ENCODE measurements around the gene NR3C2. TPM values are rescaled to one million over a fixed set of nuclear protein-coding genes. Genes with fewer than 3 reads are reported as not detected.
"Not testable (repeated sequence)": the region's sequence is repeated elsewhere in the genome, so short reads cannot be mapped to it uniquely, and the experiment has no call there.

NR3C2 gene
- total RNA-seq, 1 experiment from 2014 or later = 1.6 TPM

GRCh38 chr4:148093065-148093464, 349.1 kb downstream of the NR3C2 start:
- no peak overlapping the region for H3K4me2 ChIP-seq (ENCODE audit: low read depth, low read length, poor library complexity, severe bottlenecking)
- no peak overlapping the region for H3K4me3 ChIP-seq (ENCODE audit: low read length)
- no peaks in the 10 kb centered on the region for H3K4me1 ChIP-seq (ENCODE audit: low read length)
- no peaks in the 10 kb centered on the region for H3K9me2 ChIP-seq (replicated peaks; ENCODE audit: insufficient read depth, low read length)
- no peaks in the 10 kb centered on the region for H3K36me3 ChIP-seq (ENCODE audit: insufficient read depth, low read length)
- H4K20me1 ChIP-seq (ENCODE audit: insufficient read depth, low read depth, low read length) = no peaks in the 10 kb centered on the region
- no peak overlapping the region for H2AFZ ChIP-seq (ENCODE audit: low read length)
- H3K9me3 ChIP-seq (ENCODE audit: low read length) = no peaks in the 10 kb centered on the region
- H3K9ac ChIP-seq (ENCODE audit: low read length) = no peak overlapping the region
- no peak overlapping the region for H3K27ac ChIP-seq (ENCODE audit: low read length)
- H3K27me3 ChIP-seq (ENCODE audit: low read length) = no peaks in the 10 kb centered on the region
- no peaks in the 10 kb centered on the region for H3K79me2 ChIP-seq (ENCODE audit: low read length)
- no peak for DNase-seq

DNA sequence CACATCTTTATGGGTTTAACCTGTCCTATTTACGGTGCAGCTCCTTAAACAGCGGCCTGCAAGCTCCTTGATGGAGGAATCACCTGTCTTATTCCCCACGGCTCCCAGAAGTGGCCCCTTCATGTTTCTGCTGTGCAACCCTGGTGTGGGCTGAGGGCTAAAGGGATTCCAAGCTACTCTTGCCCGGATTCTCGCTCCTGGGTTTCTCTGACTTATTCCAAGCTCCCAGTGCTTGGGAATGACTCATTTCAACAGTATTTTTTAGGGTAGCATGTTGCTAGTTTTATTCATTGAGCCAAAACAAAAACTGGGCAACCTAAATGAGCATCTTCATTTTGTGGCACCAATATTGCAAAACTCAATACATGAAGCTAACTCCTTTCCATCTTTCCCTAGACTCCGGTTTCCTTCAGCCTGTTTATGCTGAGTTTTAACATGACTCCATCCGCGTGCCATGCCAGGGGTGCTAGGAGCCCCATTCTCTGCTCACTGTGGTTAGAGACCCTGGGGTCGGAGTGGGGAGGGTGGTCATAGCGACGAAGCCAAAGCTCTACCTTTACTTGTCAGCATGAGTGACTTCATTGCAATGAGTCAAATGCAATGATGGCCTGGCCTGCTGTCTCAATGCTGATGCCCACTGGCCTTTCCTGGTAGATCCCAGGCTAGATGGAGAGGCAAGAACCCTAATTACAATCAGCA, 349.7 kb downstream of the NR3C2 start:
- Histone ChIP-seq H3K9ac (ENCODE audit: low read length) (no peak overlapping the region), H3K4me2 (ENCODE audit: low read depth, low read length, poor library complexity, severe bottlenecking) (no peak overlapping the region), H3K4me3 (ENCODE audit: low read length) (no peak overlapping the region), H3K27ac (ENCODE audit: low read length) (no peak overlapping the region), H3K9me3 (ENCODE audit: low read length) (no peaks in the 10 kb centered on the region), H3K36me3 (ENCODE audit: insufficient read depth, low read length) (no peaks in the 10 kb centered on the region), H3K9me2 (replicated peaks; ENCODE audit: insufficient read depth, low read length) (no peaks in the 10 kb centered on the region), H2AFZ (ENCODE audit: low read length) (no peak overlapping the region), H3K27me3 (ENCODE audit: low read length) (no peaks in the 10 kb centered on the region), H4K20me1 (ENCODE audit: insufficient read depth, low read depth, low read length) (no peaks in the 10 kb centered on the region), H3K79me2 (ENCODE audit: low read length) (no peaks in the 10 kb centered on the region), H3K4me1 (ENCODE audit: low read length) (no peaks in the 10 kb centered on the region)
- DNase-seq = no peak

GRCh38 chr4:148091896-148092295, 350.3 kb downstream of the NR3C2 start:
- DNase-seq = no peak
- no peaks in the 10 kb centered on the region for H3K9me2 ChIP-seq (replicated peaks; ENCODE audit: insufficient read depth, low read length)
- H3K4me3 ChIP-seq (ENCODE audit: low read length) = no peak overlapping the region
- H3K9me3 ChIP-seq (ENCODE audit: low read length) = no peaks in the 10 kb centered on the region
- no peaks in the 10 kb centered on the region for H4K20me1 ChIP-seq (ENCODE audit: insufficient read depth, low read depth, low read length)
- H3K79me2 ChIP-seq (ENCODE audit: low read length) = no peaks in the 10 kb centered on the region
- no peak overlapping the region for H2AFZ ChIP-seq (ENCODE audit: low read length)
- no peaks in the 10 kb centered on the region for H3K36me3 ChIP-seq (ENCODE audit: insufficient read depth, low read length)
- H3K9ac ChIP-seq (ENCODE audit: low read length) = no peak overlapping the region
- H3K27ac ChIP-seq (ENCODE audit: low read length) = no peak overlapping the region
- no peak overlapping the region for H3K4me2 ChIP-seq (ENCODE audit: low read depth, low read length, poor library complexity, severe bottlenecking)
- H3K4me1 ChIP-seq (ENCODE audit: low read length) = no peaks in the 10 kb centered on the region
- H3K27me3 ChIP-seq (ENCODE audit: low read length) = no peaks in the 10 kb centered on the region

DNA sequence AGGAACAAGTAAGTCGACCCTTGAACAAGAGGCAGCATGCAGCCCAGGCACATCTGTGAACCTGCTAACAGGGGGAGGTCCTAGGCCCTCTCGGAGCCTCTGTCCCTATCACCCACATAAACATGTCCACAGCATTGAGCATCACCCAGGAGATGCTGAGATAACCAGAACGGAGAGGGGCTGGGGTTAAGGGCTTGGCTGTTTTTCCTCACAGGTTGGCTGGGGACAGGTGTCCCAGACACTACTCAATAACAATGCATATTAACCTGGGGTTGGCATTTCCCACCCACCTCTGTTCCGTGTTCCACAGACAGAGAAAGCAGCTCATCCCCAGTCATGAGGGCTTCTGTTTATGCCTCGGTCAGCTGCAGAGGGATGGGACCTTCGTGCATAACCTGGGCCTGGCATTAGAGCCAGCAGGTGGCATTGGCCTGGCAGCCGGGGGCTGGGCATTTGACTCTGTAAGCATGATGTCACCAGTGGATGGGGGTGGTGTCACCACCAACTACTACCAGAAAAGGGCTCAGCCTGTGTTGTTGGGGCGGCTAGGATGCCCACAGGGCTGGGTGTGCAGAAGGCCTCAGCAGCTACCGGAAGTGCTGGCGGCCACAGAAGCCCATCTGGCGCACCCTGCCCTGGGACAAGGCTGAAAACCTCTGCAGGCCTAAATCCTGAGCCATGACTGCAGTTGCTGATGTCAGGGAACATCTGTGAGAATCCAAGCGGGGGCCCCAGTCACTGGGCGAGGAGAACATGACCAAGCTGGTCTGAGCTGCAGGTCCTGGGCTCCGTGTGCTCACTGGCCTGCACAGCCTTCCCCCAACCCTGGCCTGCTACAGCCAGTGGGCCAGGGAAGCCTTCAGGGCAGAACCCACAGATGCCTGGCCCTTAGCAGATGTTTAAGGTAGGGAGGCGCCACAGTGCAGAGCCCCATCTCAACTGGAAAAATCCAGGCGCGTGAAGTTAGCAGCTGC, 351.4 kb downstream of the NR3C2 start:
- DNase-seq = no peak
- H3K4me3 ChIP-seq (ENCODE audit: low read length) = no peak overlapping the region
- H3K9ac ChIP-seq (ENCODE audit: low read length) = no peak overlapping the region
- H4K20me1 ChIP-seq (ENCODE audit: insufficient read depth, low read depth, low read length) = no peaks in the 10 kb centered on the region
- no peaks in the 10 kb centered on the region for H3K36me3 ChIP-seq (ENCODE audit: insufficient read depth, low read length)
- H3K4me1 ChIP-seq (ENCODE audit: low read length) = no peaks in the 10 kb centered on the region
- H3K79me2 ChIP-seq (ENCODE audit: low read length) = no peaks in the 10 kb centered on the region
- H3K9me2 ChIP-seq (replicated peaks; ENCODE audit: insufficient read depth, low read length) = no peaks in the 10 kb centered on the region
- no peaks in the 10 kb centered on the region for H3K27me3 ChIP-seq (ENCODE audit: low read length)
- H3K9me3 ChIP-seq (ENCODE audit: low read length) = no peaks in the 10 kb centered on the region
- H3K27ac ChIP-seq (ENCODE audit: low read length) = no peak overlapping the region
- H3K4me2 ChIP-seq (ENCODE audit: low read depth, low read length, poor library complexity, severe bottlenecking) = no peak overlapping the region
- no peak overlapping the region for H2AFZ ChIP-seq (ENCODE audit: low read length)

DNA sequence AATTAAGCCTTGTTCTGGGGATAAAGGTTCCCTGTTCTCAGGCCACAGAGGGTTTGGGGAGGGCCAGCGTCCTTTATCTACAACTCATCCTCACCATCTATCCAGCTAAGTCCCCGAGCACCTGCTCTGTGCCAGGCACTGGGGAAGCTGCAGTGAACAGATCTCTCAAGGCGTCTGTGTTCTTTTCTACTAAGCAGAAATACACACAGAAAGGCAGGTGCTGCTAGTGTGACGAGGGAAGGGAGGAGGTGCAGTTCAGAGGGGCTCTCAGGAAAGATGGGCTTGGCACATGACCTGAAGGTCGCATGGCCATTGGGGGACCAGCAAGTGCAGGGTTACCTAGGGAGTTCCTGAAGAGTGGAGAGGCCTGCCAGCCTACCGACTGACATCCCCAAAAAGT, 352.2 kb downstream of the NR3C2 start:
- no peak overlapping the region for H3K4me3 ChIP-seq (ENCODE audit: low read length)
- H2AFZ ChIP-seq (ENCODE audit: low read length) = no peak overlapping the region
- no peak overlapping the region for H3K9ac ChIP-seq (ENCODE audit: low read length)
- H3K4me2 ChIP-seq (ENCODE audit: low read depth, low read length, poor library complexity, severe bottlenecking) = no peak overlapping the region
- DNase-seq = no peak
- H4K20me1 ChIP-seq (ENCODE audit: insufficient read depth, low read depth, low read length) = no peaks in the 10 kb centered on the region
- no peaks in the 10 kb centered on the region for H3K79me2 ChIP-seq (ENCODE audit: low read length)
- no peak overlapping the region for H3K27ac ChIP-seq (ENCODE audit: low read length)
- H3K9me2 ChIP-seq (replicated peaks; ENCODE audit: insufficient read depth, low read length) = no peaks in the 10 kb centered on the region
- no peaks in the 10 kb centered on the region for H3K36me3 ChIP-seq (ENCODE audit: insufficient read depth, low read length)
- no peaks in the 10 kb centered on the region for H3K27me3 ChIP-seq (ENCODE audit: low read length)
- no peaks in the 10 kb centered on the region for H3K4me1 ChIP-seq (ENCODE audit: low read length)
- H3K9me3 ChIP-seq (ENCODE audit: low read length) = no peaks in the 10 kb centered on the region

DNA sequence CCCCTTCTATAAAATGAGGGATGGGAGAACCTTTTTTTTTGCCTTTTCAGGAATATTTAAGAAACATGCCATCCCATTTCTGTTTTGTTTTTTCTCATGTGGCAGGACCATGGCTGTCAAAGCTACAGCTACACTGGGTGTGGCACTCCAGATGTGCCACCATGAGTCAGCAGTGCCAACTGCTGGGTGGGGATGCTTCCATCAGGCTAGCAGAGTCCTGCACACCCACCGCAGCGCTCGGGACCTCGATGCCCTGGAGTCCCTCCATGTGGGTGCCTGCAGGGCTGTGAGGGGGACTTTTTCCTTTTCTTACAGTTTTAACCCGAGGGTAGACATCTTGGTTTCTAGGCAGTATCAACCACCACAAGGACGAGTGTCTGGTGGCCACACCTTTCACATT, 352.6 kb downstream of the NR3C2 start:
- H4K20me1 ChIP-seq (ENCODE audit: insufficient read depth, low read depth, low read length) = no peaks in the 10 kb centered on the region
- H3K27ac ChIP-seq (ENCODE audit: low read length) = no peak overlapping the region
- no peak overlapping the region for H2AFZ ChIP-seq (ENCODE audit: low read length)
- H3K4me2 ChIP-seq (ENCODE audit: low read depth, low read length, poor library complexity, severe bottlenecking) = no peak overlapping the region
- H3K27me3 ChIP-seq (ENCODE audit: low read length) = no peaks in the 10 kb centered on the region
- no peak overlapping the region for H3K4me3 ChIP-seq (ENCODE audit: low read length)
- H3K9me2 ChIP-seq (replicated peaks; ENCODE audit: insufficient read depth, low read length) = no peaks in the 10 kb centered on the region
- H3K36me3 ChIP-seq (ENCODE audit: insufficient read depth, low read length) = no peaks in the 10 kb centered on the region
- no peak overlapping the region for H3K9ac ChIP-seq (ENCODE audit: low read length)
- no peak for DNase-seq
- no peaks in the 10 kb centered on the region for H3K79me2 ChIP-seq (ENCODE audit: low read length)
- H3K9me3 ChIP-seq (ENCODE audit: low read length) = no peaks in the 10 kb centered on the region
- H3K4me1 ChIP-seq (ENCODE audit: low read length) = no peaks in the 10 kb centered on the region

- not testable (repeated sequence) for DNase-seq; H3K4me1 ChIP-seq (ENCODE audit: low read length); H3K36me3 ChIP-seq (ENCODE audit: insufficient read depth, low read length); H3K4me2 ChIP-seq (ENCODE audit: low read depth, low read length, poor library complexity, severe bottlenecking); H2AFZ ChIP-seq (ENCODE audit: low read length); H3K9ac ChIP-seq (ENCODE audit: low read length); H3K79me2 ChIP-seq (ENCODE audit: low read length); H3K27ac ChIP-seq (ENCODE audit: low read length); H3K27me3 ChIP-seq (ENCODE audit: low read length); H3K9me3 ChIP-seq (ENCODE audit: low read length); H3K4me3 ChIP-seq (ENCODE audit: low read length); H3K9me2 ChIP-seq (replicated peaks; ENCODE audit: insufficient read depth, low read length); H4K20me1 ChIP-seq (ENCODE audit: insufficient read depth, low read depth, low read length)
These were observed 359.1 kb downstream of the NR3C2 start for GRCh38 chr4:148083073-148083472.

DNA sequence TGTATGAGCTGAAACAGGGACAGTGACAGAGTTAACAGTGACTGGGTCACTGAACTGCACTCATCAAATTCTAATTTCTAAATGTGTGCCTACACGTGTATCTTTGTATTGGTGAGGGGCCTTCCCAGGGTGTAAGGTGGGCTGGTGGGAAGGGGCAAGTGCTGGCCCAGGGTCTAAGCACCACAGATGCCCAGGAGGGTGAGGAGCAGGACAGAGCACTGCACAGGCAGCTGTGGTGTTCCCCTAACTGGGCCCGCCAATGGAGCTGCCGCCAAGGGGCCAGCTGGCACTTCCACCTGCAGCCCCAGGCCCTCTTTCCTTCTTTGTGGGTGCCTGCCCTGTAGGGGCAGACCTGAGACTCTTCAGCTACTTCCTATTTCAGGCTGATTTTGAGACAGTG, 360.5 kb downstream of the NR3C2 start:
- no peak overlapping the region for H3K27ac ChIP-seq (ENCODE audit: low read length)
- H3K4me3 ChIP-seq (ENCODE audit: low read length) = no peak overlapping the region
- H3K9ac ChIP-seq (ENCODE audit: low read length) = no peak overlapping the region
- H3K27me3 ChIP-seq (ENCODE audit: low read length) = no peaks in the 10 kb centered on the region
- H3K79me2 ChIP-seq (ENCODE audit: low read length) = no peaks in the 10 kb centered on the region
- no peak overlapping the region for H3K4me2 ChIP-seq (ENCODE audit: low read depth, low read length, poor library complexity, severe bottlenecking)
- H3K9me3 ChIP-seq (ENCODE audit: low read length) = no peaks in the 10 kb centered on the region
- DNase-seq = no peak
- H4K20me1 ChIP-seq (ENCODE audit: insufficient read depth, low read depth, low read length) = no peaks in the 10 kb centered on the region
- H3K9me2 ChIP-seq (replicated peaks; ENCODE audit: insufficient read depth, low read length) = no peaks in the 10 kb centered on the region
- no peak overlapping the region for H2AFZ ChIP-seq (ENCODE audit: low read length)
- no peaks in the 10 kb centered on the region for H3K4me1 ChIP-seq (ENCODE audit: low read length)
- no peaks in the 10 kb centered on the region for H3K36me3 ChIP-seq (ENCODE audit: insufficient read depth, low read length)
